Right lung (tissue), 5 donors: ENCODE data around the gene CTNNA3. TPM values are rescaled to one million over a fixed set of nuclear protein-coding genes. Genes with fewer than 3 reads are reported as not detected.
"Not testable (repeated sequence)": the region's sequence is repeated elsewhere in the genome, so short reads cannot be mapped to it uniquely, and the experiment has no call there.

Experiments
- DNase-seq, 2 donors: peaks; one replicate each; pipeline ENCODE4 v3.0.0-alpha.2; 2013
- polyA plus RNA-seq, 5 donors: library from polyadenylated mRNA; unstranded; fragments of 120-200 nt; gene quantifications; one replicate each; pipeline versions ENCODE4 v1.2.1 to v1.2.3, GENCODE V29; 2013; ENCODE audit warnings: inconsistent platforms in 1 of 5, low replicate concordance in 1 of 5; ENCODE audit not compliant: insufficient read length in 5 of 5, insufficient read depth in 1 of 5

Gene CTNNA3
- polyA plus RNA-seq, 5 donors = 4.4 to 9.5 (median 5.2) TPM

DNA sequence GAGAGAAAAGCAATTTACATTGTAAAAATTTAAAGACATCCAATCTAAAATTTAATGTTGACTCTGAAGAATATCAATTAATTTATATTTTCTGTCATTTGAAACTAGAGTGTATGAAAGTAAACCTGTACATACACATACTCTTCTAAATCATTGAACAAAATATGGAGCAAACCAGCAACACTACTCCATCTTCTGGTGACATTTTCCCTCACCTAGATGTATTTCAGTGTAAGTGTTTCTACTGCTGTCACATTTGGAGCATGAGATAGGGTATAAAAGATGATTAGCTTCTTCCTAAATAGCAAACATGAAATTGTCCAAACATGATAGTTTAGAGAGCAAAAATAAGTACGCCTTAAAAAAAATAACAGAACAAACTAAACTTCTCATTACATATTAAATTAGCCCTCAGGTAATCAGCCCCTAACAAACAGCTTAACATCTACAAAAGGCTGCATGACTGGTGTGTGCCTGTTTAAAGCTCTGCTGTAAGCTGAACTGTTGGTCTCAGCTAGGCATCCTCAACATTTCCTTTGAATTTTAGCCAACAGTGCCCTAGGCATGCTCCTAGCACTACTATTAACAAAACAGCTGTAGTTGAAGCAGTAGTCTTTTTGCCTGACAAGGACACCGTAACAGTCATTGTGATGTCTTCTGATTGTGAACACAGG lies 189.8 kb downstream of the CTNNA3 start:
- no peak for DNase-seq

DNA sequence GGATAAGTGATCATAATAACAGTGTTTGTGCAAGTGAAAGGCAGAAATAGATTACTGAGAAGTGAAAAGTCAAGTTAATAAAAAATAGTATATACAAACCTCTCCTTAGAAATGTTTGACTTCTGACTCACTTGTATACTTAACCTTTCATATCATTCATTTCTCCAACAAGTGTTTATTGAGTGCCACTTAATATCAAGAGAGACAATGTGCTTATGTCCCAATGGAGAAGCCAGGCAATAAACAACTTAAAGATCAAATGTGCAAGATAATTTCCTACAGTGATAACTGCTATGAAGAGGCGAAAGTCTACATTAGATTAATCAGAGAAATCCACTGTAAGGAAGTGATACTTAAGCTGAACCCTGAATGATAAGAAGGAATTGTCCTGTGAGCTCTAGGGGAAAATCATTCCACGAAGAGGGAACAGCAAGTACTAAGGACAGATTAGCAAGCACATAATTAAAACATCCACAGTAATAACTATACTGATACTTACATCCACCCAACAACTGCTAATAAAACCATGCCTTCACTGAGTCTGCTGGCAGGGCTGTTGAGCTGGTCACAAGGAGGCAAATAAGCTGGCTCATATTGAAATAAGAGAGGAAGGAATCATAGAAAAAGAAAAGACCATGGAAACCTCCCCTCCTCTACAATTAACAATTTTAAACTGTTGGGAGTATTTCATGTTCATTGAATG lies 203.5 kb downstream of the CTNNA3 start:
- peak; percentile 7 to 24 for DNase-seq

DNA sequence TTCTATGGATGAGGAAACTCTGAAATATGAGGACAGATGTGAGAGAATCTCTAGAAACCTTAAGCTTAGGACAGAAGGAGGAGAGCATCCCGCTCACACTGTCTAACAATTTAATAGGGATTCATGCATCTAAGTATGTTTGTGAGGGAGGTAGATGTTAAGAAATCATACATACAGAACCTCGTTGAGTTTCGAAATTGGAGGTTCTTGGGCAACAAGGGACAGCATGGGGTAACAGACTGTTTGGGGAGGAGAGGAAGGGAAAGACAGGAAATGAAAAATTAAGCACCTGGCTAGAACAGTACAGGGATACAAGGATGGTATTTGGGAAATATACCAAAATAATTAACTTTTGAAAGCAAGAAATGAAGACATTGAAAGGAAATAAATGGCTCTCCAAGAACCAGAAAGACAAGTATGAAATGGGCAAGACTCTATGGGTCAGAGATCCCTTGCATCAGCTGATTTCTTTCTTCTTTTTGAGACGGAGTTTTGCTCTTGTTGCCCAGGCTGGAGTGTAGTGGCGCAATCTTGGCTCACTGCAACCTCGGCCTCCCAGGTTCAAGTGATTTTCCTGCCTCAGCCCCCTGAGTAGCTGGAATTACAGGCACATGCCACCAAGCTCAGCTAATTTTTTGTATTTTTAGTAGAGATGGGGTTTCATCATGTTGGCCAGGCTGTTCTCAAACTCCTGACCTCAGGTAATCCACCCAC lies 207.9 kb downstream of the CTNNA3 start:
- no peak for DNase-seq

- DNase-seq = no peak
These were observed 208.8 kb downstream of the CTNNA3 start for GRCh38 chr10:67487199-67487598.

DNA sequence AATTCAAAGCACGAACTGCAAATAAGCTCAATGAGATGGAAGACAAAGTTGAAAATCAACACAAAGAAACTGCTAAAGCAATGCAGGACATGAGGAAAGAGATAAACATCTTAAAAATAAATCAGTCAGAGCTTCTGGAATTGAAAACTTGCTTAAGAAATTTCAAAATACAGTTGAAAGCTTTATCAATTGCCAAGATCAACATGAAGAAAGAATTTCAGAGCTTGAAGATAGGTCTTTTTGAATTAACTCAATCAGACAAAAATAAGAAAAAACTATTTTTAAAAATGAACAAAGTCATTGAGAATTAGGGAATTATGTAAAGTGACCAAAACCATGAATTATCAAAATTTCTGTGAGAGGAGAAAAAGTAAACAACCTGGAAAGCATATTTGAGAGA lies 218.1 kb downstream of the CTNNA3 start:
- no peak for DNase-seq

GRCh38 chr10:67476201-67476600 lies 219.8 kb downstream of the CTNNA3 start:
- no peak for DNase-seq

DNA sequence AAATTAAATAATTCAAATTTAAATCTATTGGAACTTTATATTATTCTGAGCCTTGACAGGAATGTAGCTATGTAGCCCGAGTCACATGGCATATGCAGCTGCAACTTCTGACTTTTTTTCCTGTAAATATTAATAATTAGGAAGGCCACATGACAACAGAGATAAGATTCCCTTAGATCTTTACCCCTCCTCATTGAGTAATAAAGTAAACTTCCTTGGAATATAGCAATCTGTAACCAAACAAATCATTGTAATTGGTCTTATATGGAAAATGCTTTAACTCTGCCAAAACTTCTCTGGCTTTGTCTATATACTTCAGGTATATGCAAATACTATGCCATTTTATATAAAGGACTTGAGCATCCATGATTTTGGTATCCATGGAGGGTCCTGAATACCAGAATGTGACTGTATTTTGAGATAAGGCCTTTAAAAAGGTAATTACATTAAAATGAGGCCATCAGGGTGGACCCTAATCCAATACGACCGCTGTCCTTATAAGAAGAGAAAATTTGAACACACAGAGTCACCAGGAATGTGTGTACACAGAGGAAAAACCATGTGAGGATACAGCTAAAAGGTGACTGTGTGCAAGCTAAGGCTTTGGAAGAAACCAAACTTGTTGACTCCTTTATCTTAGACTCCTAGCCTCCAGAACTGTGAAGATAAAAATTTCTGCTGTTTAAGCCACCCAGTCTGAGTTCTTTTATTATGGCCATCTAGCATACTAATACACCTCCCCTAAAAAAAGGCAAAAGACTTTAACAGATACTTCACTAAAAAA lies 222.0 kb downstream of the CTNNA3 start:
- DNase-seq = no peak

DNA sequence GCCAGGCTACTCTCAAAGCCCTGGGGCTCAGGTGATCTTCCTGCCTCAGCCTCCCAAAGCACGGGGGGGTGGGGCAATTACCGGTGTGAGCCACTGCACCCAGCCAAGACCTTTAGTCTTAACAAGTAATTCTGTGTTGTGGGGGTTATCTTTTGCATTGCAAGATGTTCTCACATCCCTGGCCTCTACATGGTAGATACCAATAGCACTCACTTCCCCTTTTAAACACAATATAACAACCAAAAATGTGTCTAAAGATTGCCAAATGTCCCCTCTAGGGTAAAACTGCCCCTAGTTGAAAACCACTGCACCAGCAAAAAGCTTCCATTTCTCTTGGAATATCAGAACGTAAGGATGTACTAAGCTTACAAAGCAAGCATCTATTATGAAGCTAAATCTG lies 225.0 kb downstream of the CTNNA3 start:
- DNase-seq = no peak

GRCh38 chr10:67464278-67464677 lies 231.7 kb downstream of the CTNNA3 start:
- no peak for DNase-seq

DNA sequence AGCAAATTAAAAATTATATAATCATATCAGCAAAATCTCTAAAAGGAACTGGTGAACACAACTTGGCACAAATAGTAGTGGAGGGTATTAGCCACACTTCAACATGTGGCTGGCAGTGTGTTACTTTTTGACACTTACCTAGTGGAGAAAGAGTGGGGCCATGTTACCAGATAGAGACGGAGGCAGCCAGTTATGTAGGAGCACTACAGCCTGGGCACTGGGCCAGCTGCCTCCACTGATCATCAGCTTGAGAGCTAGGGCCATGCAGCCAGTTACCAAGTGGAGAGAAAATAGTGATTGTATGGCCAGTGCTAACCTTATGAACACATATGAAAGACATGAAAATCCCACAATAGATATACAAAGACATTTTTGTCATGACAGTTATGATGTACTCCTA lies 243.1 kb downstream of the CTNNA3 start:
- no peak for DNase-seq

DNA sequence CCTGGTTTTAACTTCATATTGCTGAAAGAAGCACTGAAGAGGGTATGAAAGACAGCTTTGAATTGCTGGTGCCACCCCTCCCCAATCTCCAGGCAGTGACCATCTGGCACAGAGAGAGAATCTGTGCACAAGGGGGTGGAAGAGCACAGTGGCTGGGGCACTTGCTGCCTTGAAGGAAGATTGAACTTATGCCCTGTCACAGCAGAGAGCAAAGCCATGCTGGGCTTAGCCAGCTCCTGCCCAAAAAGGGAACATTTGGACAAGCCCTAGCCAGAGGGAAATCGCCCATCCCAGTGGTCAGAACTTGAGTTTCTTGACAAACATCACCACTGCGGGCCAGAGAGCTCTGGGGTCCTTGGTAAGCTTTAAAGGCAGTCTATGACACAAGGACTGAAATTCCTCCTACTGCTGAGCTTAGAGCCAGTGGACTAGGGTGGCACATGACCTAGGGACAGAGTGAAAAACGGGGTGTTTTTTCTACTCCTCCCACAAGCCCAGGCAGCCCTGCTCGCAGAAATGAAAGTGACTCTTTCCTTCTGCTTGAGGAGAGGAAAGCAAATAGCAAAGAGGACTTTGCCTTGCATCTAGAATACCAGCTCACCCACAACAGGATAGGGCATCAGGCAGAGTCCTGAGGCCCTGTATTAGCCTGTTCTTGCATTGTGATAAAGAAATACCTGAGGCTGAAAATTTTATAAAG lies 257.2 kb downstream of the CTNNA3 start:
- no peak for DNase-seq

GRCh38 chr10:67433276-67433675 lies 262.7 kb downstream of the CTNNA3 start:
- no peak for DNase-seq

- DNase-seq = no peak
These were observed 293.4 kb downstream of the CTNNA3 start for GRCh38 chr10:67402620-67403019.

- DNase-seq = no peak
These were observed 294.3 kb downstream of the CTNNA3 start for GRCh38 chr10:67401711-67402110.

DNA sequence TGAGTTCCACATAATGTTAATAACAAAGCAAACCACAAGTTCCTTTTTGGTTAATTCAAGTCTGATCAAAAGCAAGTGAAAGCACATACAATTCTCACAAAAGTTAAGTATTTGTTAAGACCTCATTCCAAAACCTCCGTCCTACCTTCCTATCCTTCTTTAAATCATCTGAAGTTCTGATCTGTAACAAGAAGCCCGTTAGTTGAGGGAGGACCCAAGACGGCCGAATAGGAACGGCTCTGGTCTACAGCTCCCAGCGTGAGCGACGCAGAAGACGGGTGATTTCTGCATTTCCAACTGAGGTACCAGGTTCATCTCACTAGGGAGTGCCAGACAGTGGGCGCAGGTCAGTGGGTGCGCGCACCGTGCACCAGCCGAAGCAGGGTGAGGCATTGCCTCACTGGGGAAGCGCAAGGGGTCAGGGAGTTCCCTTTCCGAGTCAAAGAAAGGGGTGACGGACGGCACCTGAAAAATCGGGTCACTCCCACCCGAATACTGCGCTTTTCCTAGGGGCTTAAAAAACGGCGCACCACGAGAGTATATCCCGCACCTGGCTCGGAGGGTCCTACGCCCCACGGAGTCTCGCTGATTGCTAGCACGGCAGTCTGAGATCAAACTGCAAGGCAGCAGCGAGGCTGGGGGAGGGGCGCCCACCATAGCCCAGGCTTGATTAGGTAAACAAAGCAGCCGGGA lies 309.0 kb downstream of the CTNNA3 start:
- DNase-seq = not testable (repeated sequence)

DNA sequence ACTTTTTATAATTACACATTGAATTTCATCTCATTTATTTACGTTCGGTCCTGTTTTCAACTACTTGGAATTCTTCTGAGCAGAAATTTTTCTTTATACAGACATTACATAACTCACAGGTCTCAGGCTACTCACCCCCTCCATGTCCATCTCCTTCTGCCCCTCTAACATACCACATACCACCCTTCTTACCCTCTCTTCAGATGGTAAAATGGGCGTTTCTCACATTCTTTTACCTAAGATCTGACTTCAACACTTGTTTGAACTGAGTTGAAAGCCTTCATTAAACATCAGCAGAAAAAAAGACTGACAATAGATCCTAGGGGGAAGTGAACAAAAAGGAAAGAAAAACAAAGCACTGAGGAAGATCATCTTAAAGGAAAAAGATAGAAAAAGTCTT lies 309.7 kb downstream of the CTNNA3 start:
- no peak for DNase-seq

- DNase-seq = no peak
These were observed 310.4 kb downstream of the CTNNA3 start for GRCh38 chr10:67385566-67385965.

- DNase-seq = no peak
These were observed 310.9 kb downstream of the CTNNA3 start for GRCh38 chr10:67385089-67385488.

- DNase-seq = no peak
These were observed 364.7 kb downstream of the CTNNA3 start for GRCh38 chr10:67331121-67331910.
